K562 (cell line): ENCODE measurements around the gene DAPK2. TPM values are rescaled to one million over a fixed set of nuclear protein-coding genes. Genes with fewer than 3 reads are reported as not detected.

ENCODE experiments used
- ATAC-seq: fragments of 200-7000 bp; cut with Tn5 transposase; 3 replicates; pipeline ENCODE4 v1.9.1; 2020; ENCODE audit warnings: moderate library complexity
- BruUV-seq: library from RNA; stranded (reverse); fragments of 400-500 nt; replicated peaks from 2 replicates; lab custom pipeline; 2021; lab: Mats Ljungman, UMichigan
- CTCF ChIA-PET: fragments of 300-600 bp; formaldehyde crosslinking; extraction: SDS; loops from one replicate; lab custom pipeline; 2021; ENCODE audit warnings: low intra/inter-chr PET ratio; lab: Yijun Ruan, JAX
- POLR2A ChIA-PET: fragments of 300-600, 350-650 bp; sonication (Branson Sonifier 250); formaldehyde crosslinking; extraction: SDS; loops from one replicate; lab custom pipeline; 2021; ENCODE audit warnings: antibody characterized with exemption, inconsistent platforms; lab: Yijun Ruan, JAX
- DNase-seq, 4 experiments: peaks; one replicate each; pipeline versions ENCODE4 v3.0.0 to v3.0.0-alpha.2; 2011 to 2018; ENCODE audit warnings: low spot score in 3 of 4, mixed read lengths in 3 of 4; ENCODE audit errors: extremely low read depth in 1 of 4
- FAIRE-seq: peaks from 2 replicates; lab custom pipeline; 2011; peaks lifted over from hg19 to GRCh38; lab: Jason Lieb, UNC
- H2AFZ ChIP-seq: 2 replicates; pipeline ENCODE4 v1.6.0; 2011; ENCODE audit warnings: low read depth, low read length, control low read depth, inconsistent platforms
- H3K27ac ChIP-seq: fragments of 200-600 bp; 3 replicates; pipeline ENCODE4 v1.8.0; 2011; ENCODE audit warnings: low read depth, mild to moderate bottlenecking, control low read depth, inconsistent platforms, low read length, moderate library complexity, mixed read lengths; ENCODE audit errors: extremely low read depth
- H3K27me3 ChIP-seq, 2 experiments: fragments of 300-600 bp in 1 of 2; 2 replicates in 1 of 2; 3 replicates in 1 of 2; pipeline versions ENCODE4 v1.6.0 to v1.8.0; 2011; ENCODE audit warnings: inconsistent platforms in 2 of 2, low read length in 2 of 2, mild to moderate bottlenecking in 1 of 2, mixed read lengths in 1 of 2, moderate library complexity in 1 of 2; ENCODE audit not compliant: control insufficient read depth in 2 of 2, insufficient read depth in 2 of 2
- H3K36me3 ChIP-seq: fragments of 300-600 bp; 3 replicates; pipeline ENCODE4 v1.8.0; 2011; ENCODE audit warnings: mild to moderate bottlenecking, low read length, inconsistent platforms; ENCODE audit not compliant: control insufficient read depth, insufficient read depth
- H3K4me1 ChIP-seq, 2 experiments: fragments of 200-600 bp in 1 of 2; replicated peaks in 1 of 2; 2 replicates in 1 of 2; 3 replicates in 1 of 2; pipeline versions ENCODE4 v1.5.1 to v1.8.0; 2011; ENCODE audit warnings: inconsistent platforms in 2 of 2, low read length in 2 of 2, mild to moderate bottlenecking in 1 of 2, mixed read lengths in 1 of 2, moderate library complexity in 1 of 2; ENCODE audit not compliant: control insufficient read depth in 2 of 2, insufficient read depth in 2 of 2
- H3K4me2 ChIP-seq: 2 replicates; pipeline ENCODE4 v1.6.1; 2011; ENCODE audit warnings: low read length, control low read depth, inconsistent platforms, mixed read lengths; ENCODE audit not compliant: insufficient read depth
- H3K4me3 ChIP-seq: fragments of 200-600 bp; sonication (generic), shearing (Covaris generic); 2 replicates; pipeline ENCODE4 v1.5.1; 2016; ENCODE audit warnings: control low read depth, inconsistent platforms
- H3K79me2 ChIP-seq: fragments of 200-600 bp; 3 replicates; pipeline ENCODE4 v1.8.0; 2011; ENCODE audit warnings: low read length, inconsistent platforms; ENCODE audit not compliant: control insufficient read depth, insufficient read depth
- H3K9ac ChIP-seq, 2 experiments: 2 replicates each; pipeline versions ENCODE4 v1.6.0 to v1.6.1; 2011; ENCODE audit warnings: low read depth in 2 of 2, low read length in 2 of 2, control low read depth in 1 of 2, inconsistent platforms in 1 of 2, mild to moderate bottlenecking in 1 of 2, mixed read lengths in 1 of 2; ENCODE audit not compliant: insufficient read depth in 1 of 2
- H3K9me1 ChIP-seq: one replicate; pipeline ENCODE4 v1.6.0; 2011; ENCODE audit warnings: inconsistent platforms, mild to moderate bottlenecking, low read length, moderate library complexity; ENCODE audit not compliant: control insufficient read depth, insufficient read depth
- H3K9me3 ChIP-seq: replicated peaks from 2 replicates; pipeline ENCODE4 v1.5.1; 2011; ENCODE audit warnings: low read depth, low read length, inconsistent platforms; ENCODE audit not compliant: control insufficient read depth, insufficient read depth
- H4K20me1 ChIP-seq: replicated peaks from 2 replicates; pipeline ENCODE4 v1.6.1; 2011; ENCODE audit warnings: low read length, inconsistent platforms, mixed read lengths; ENCODE audit not compliant: control insufficient read depth, insufficient read depth
- AFF4 ChIP-seq: sonication (generic); formaldehyde crosslinking; IDR thresholded peaks from 2 replicates; pipeline ENCODE4 v1.8.0; 2023; ENCODE audit warnings: mild to moderate bottlenecking, missing genetic modification reagents
- ELF2 ChIP-seq: fragments of 250-450 bp; sonication (Bioruptor Pico); IDR thresholded peaks from 2 replicates; pipeline ENCODE4 v1.5.0; 2021; ENCODE audit warnings: mild to moderate bottlenecking
- GTF2F1 ChIP-seq: IDR thresholded peaks from 2 replicates; pipeline ENCODE4 v1.6.1; 2011; ENCODE audit warnings: low read depth, low read length, improper control_type of control experiment
- ILK ChIP-seq: fragments of 450-650 bp; IDR thresholded peaks from 2 replicates; pipeline ENCODE4 v1.6.1; 2016; ENCODE audit warnings: missing genetic modification characterization, low read depth, mild to moderate bottlenecking, missing compliant biosample characterization, moderate library complexity, borderline replicate concordance
- MAFF ChIP-seq: IDR thresholded peaks from 2 replicates; pipeline ENCODE4 v1.6.1; 2012; ENCODE audit warnings: low read length, improper control_type of control experiment
- MEIS2 ChIP-seq: fragments of 450-650 bp; IDR thresholded peaks from 2 replicates; pipeline ENCODE4 v1.6.1; 2014; ENCODE audit warnings: mild to moderate bottlenecking; ENCODE audit not compliant: partially characterized antibody
- RNF2 ChIP-seq: sonication (generic); IDR thresholded peaks from 2 replicates; pipeline ENCODE4 v1.6.1; 2016
- SNIP1 ChIP-seq: fragments of 450-650 bp; IDR thresholded peaks from 2 replicates; pipeline ENCODE4 v1.7.1; 2017; ENCODE audit warnings: low read depth, mild to moderate bottlenecking
- ZNF224 ChIP-seq: sonication (generic); formaldehyde crosslinking; IDR thresholded peaks from 2 replicates; pipeline ENCODE4 v1.8.0; 2022; ENCODE audit warnings: mild to moderate bottlenecking, missing genetic modification reagents
- ZNF511 ChIP-seq: sonication (generic); formaldehyde crosslinking; IDR thresholded peaks from 2 replicates; pipeline ENCODE4 v1.8.0; 2022; ENCODE audit warnings: mild to moderate bottlenecking, missing genetic modification reagents
- ZNF785 ChIP-seq: fragments of 250-450 bp; sonication (Bioruptor Pico); IDR thresholded peaks from 2 replicates; pipeline ENCODE4 v1.4.0; 2020; ENCODE audit warnings: mild to moderate bottlenecking
- ZSCAN29 ChIP-seq: fragments of 450-650 bp; IDR thresholded peaks from 2 replicates; pipeline ENCODE4 v1.6.1; 2017
- WGBS: fragments of 100-300 bp; shearing (Covaris generic); methylation state at CpG from one replicate; pipeline ENCODE4 v1.1.6; 2016; ENCODE audit warnings: low coverage, mixed read lengths; ENCODE audit not compliant: insufficient coverage; ENCODE audit errors: missing lambda C conversion rate; 5-methylcytosine and 5-hydroxymethylcytosine counted together
- in situ Hi-C: fragments of 300-500 bp; cut with MboI; formaldehyde crosslinking; loops from 4 replicates; pipeline ENCODE4 v1.15.0; 2018; ENCODE audit warnings: inconsistent platforms, mixed read lengths
- intact Hi-C: fragments of 100-400 bp; cut with micrococcal nuclease; formaldehyde crosslinking; loops from 2 replicates; pipeline ENCODE4 v1.14.2; 2022
- polyA plus RNA-seq, 8 experiments: library from polyadenylated mRNA; depleted of rRNA in 4 of 8; stranded (reverse) in 5 of 8; unstranded in 3 of 8; fragments of >200 nt; fragmentation: Nextera tagmentation in 2 of 8; fragmentation: Illumina TruSeq in 1 of 8; extraction: Ambion mirVana in 2 of 8; extraction: Trizol in 1 of 8; gene quantifications; 2 replicates each; pipeline versions ENCODE4 v1.2.1 to v1.2.3, GENCODE V29; 2011 to 2014; ENCODE audit warnings: inconsistent platforms in 1 of 8, missing spikeins in 1 of 8
- total RNA-seq, 7 experiments: library from RNA; depleted of rRNA in 6 of 7; stranded (reverse); fragments of >200 nt in 6 of 7; fragmentation: Illumina TruSeq in 2 of 7; extraction: Trizol in 2 of 7; gene quantifications; 2 replicates each; pipeline versions ENCODE4 v1.2.1 to v1.2.3, GENCODE V29; 2011 to 2021; ENCODE audit warnings: low replicate concordance in 1 of 7
- TF ChIP-seq, protein P1 (sequence below): fragments of 450-650 bp; IDR thresholded peaks from 2 replicates; pipeline ENCODE4 v1.6.1; 2016; ENCODE audit warnings: missing biosample characterization, missing genetic modification characterization

Gene DAPK2
- total and polyA plus RNA-seq, 9 of the 15 experiments (the other 6 are each of a cell fraction or from before 2014, with no cell fraction given), result 0.14 to 5.2 (median 2.2) TPM

DNA sequence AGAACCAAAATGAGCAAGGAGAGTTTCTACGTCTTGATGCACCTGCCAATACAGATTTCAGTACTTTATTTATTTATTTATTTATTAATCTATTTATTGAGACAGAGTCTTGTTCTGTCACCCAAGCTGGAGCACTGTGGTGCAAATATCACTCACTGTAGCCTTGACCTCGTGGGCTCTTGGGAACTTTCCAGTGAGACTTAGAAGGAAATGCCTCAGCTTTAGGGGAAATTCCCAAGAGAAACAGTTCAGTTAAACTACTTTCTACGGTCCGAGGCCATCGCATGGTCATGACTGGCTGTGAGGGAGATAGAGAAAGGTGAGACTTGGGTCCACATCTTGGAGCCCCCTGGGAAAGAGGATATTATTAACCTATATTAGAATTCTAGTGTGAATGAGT lies 165.5 kb downstream of the DAPK2 start:
- 67% methylated on average over 5 of the region's 5 CpGs for WGBS
- peaks cover 2 to 5% of the 10 kb centered on the region in 2 experiments; a peak in 2 of 5 replicates for H3K4me1 ChIP-seq
- H3K36me3 ChIP-seq, result no peaks in the 10 kb centered on the region
- in situ Hi-C loops, result no loop called here
- TF ChIP-seq ILK, result no peak
- no peak for TF ChIP-seq ELF2
- TF ChIP-seq SNIP1, result no peak
- no peak for TF ChIP-seq ZNF511 (CRISPR knock-in tag)
- no peaks in the 10 kb centered on the region for H4K20me1 ChIP-seq
- intact Hi-C loops, result no loop called here
- no peak overlapping the region for H3K4me2 ChIP-seq
- ChIA-PET CTCF (no interaction called here), POLR2A (interaction anchor here (3.2 kb wide), 1 partner anchor 14 kb away, joined by 17 read pairs; no protein-coding TSS in a partner anchor)
- H3K27ac ChIP-seq, result no peak overlapping the region
- DNase-seq (no peak), ATAC-seq (no peak), FAIRE-seq (no peak)
- H3K79me2 ChIP-seq, result no peaks in the 10 kb centered on the region
- no TSS peak for BruUV-seq
- H2AFZ ChIP-seq, result no peak overlapping the region
- H3K27me3 ChIP-seq, result no peaks in the 10 kb centered on the region
- no peak overlapping the region for H3K4me3 ChIP-seq
- no peaks in the 10 kb centered on the region for H3K9me1 ChIP-seq
- H3K9ac ChIP-seq, result no peak overlapping the region
- no peaks in the 10 kb centered on the region for H3K9me3 ChIP-seq

DNA sequence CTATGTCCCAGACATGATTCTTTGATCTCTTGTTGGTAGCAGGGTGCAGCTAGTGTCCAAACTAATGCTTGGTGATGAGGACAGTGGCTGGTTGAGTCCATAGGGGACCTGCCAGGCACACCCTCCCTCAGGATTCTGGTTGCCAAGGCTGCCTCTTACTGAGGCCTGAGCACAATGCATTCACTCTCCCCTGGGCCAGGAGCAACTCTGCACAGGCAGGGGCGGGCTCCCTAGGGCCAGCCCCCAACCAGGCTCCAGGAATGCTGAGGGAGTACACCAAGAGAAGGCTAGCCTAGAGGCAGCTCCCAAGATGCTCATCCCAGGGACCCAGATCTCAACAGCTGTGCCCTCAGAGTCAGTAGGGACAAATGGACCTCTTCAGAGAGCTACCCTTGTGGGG lies 166.3 kb downstream of the DAPK2 start:
- Histone ChIP-seq H2AFZ (no peak overlapping the region), H3K9me1 (no peaks in the 10 kb centered on the region), H3K36me3 (no peaks in the 10 kb centered on the region), H4K20me1 (no peaks in the 10 kb centered on the region), H3K27me3 (no peaks in the 10 kb centered on the region), H3K9me3 (no peaks in the 10 kb centered on the region), H3K4me1 (peaks cover 0 to 2% of the 10 kb centered on the region in 2 experiments; a peak in 2 of 5 replicates), H3K9ac (peak overlapping the region in 1 of 2 experiments; percentile 57; a peak in 1 of 4 replicates), H3K4me2 (no peak overlapping the region), H3K79me2 (no peaks in the 10 kb centered on the region), H3K4me3 (no peak overlapping the region), H3K27ac (no peak overlapping the region)
- FAIRE-seq (no peak), ATAC-seq (no peak; the same call in 2 of the 3 replicates), DNase-seq (no peak)
- intact Hi-C loops (no loop called here), in situ Hi-C loops (no loop called here)
- BruUV-seq, result no TSS peak
- POLR2A ChIA-PET, result interaction anchor here (0.9 kb wide), 1 partner anchor 12 kb away, joined by 3 read pairs; no protein-coding TSS in a partner anchor
- WGBS, result 14% methylated on average over 1 of the region's 1 CpG
- CTCF ChIA-PET, result no interaction called here
- no peak for TF ChIP-seq ZSCAN29
- TF ChIP-seq ZNF785 (CRISPR knock-in tag), result no peak
- TF ChIP-seq, protein P1, sequence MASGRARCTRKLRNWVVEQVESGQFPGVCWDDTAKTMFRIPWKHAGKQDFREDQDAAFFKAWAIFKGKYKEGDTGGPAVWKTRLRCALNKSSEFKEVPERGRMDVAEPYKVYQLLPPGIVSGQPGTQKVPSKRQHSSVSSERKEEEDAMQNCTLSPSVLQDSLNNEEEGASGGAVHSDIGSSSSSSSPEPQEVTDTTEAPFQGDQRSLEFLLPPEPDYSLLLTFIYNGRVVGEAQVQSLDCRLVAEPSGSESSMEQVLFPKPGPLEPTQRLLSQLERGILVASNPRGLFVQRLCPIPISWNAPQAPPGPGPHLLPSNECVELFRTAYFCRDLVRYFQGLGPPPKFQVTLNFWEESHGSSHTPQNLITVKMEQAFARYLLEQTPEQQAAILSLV (tag), result no peak
- no peak for TF ChIP-seq ZNF224 (CRISPR knock-in tag)
- TF ChIP-seq GTF2F1, result no peak
- no peak for TF ChIP-seq MEIS2
- TF ChIP-seq AFF4 (CRISPR knock-in tag), result no peak
- TF ChIP-seq RNF2, result no peak
- TF ChIP-seq MAFF, result no peak
